ENCODE measurements around the gene TTLL10. TPM values are rescaled to one million over a fixed set of nuclear protein-coding genes. Genes with fewer than 3 reads are reported as not detected.

TTLL10 gene
- polyA plus RNA-seq, 1 donor from 2014 or later: not detected

- Histone ChIP-seq H3F3A (ENCODE audit: insufficient read depth, low read length, poor library complexity, severe bottlenecking) (no peaks in the 10 kb centered on the region), H3K9me2 (ENCODE audit: insufficient read depth, low read length) (no peaks in the 10 kb centered on the region), H3K9me3 (ENCODE audit: low read length) (no peaks in the 10 kb centered on the region), H3K27ac (ENCODE audit: low read length) (no peak overlapping the region), H4K20me1 (ENCODE audit: insufficient read depth) (no peaks in the 10 kb centered on the region), H3K36me3 (ENCODE audit: insufficient read depth, low read length) (no peaks in the 10 kb centered on the region), H3K4me3 (ENCODE audit: low read length) (no peak overlapping the region), H3K4me2 (ENCODE audit: low read length) (no peak overlapping the region), H3K27me3 (ENCODE audit: insufficient read depth, low read depth, low read length) (no peaks in the 10 kb centered on the region), H3K79me2 (replicated peaks; ENCODE audit: insufficient read depth, low read length) (no peaks in the 10 kb centered on the region), H2AFZ (ENCODE audit: low read depth, low read length) (no peak overlapping the region), H3K9ac (ENCODE audit: low read length) (no peak overlapping the region)
- no peak for TF ChIP-seq POLR2AphosphoS5 (IDR thresholded peaks at IDR 0.05)
- no peak for TF ChIP-seq RAD21 (conservative IDR thresholded peaks at IDR 0.05)
- TF ChIP-seq MXI1 (conservative IDR thresholded peaks at IDR 0.05; ENCODE audit: poor library complexity, severe bottlenecking): no peak
- TF ChIP-seq EP300 (conservative IDR thresholded peaks at IDR 0.05; ENCODE audit: poor library complexity, severe bottlenecking): no peak
Measured at GRCh38 chr1:1215881-1216605, 42.4 kb downstream of the TTLL10 start.

GRCh38 chr1:1216770-1217620 is 43.3 kb downstream of the TTLL10 start:
- Histone ChIP-seq H3K79me2 (replicated peaks; ENCODE audit: insufficient read depth, low read length) (no peaks in the 10 kb centered on the region), H3K9me2 (ENCODE audit: insufficient read depth, low read length) (no peaks in the 10 kb centered on the region), H3K9ac (ENCODE audit: low read length) (no peak overlapping the region), H2AFZ (ENCODE audit: low read depth, low read length) (no peak overlapping the region), H3K4me2 (ENCODE audit: low read length) (no peak overlapping the region), H4K20me1 (ENCODE audit: insufficient read depth) (no peaks in the 10 kb centered on the region), H3F3A (ENCODE audit: insufficient read depth, low read length, poor library complexity, severe bottlenecking) (no peaks in the 10 kb centered on the region), H3K4me3 (ENCODE audit: low read length) (no peak overlapping the region), H3K27ac (ENCODE audit: low read length) (no peak overlapping the region), H3K9me3 (ENCODE audit: low read length) (no peaks in the 10 kb centered on the region), H3K36me3 (ENCODE audit: insufficient read depth, low read length) (no peaks in the 10 kb centered on the region), H3K27me3 (ENCODE audit: insufficient read depth, low read depth, low read length) (no peaks in the 10 kb centered on the region)
- TF ChIP-seq CTCF (IDR thresholded peaks at IDR 0.05; ENCODE audit: poor library complexity, severe bottlenecking) (no peak), TAF1 (IDR thresholded peaks at IDR 0.05; ENCODE audit: low read depth) (no peak), RAD21 (conservative IDR thresholded peaks at IDR 0.05) (no peak), EP300 (conservative IDR thresholded peaks at IDR 0.05; ENCODE audit: poor library complexity, severe bottlenecking) (no peak), POLR2AphosphoS5 (IDR thresholded peaks at IDR 0.05) (no peak), REST (IDR thresholded peaks at IDR 0.05; ENCODE audit: borderline replicate concordance) (no peak), SMC3 (conservative IDR thresholded peaks at IDR 0.05; ENCODE audit: poor library complexity) (no peak), MXI1 (conservative IDR thresholded peaks at IDR 0.05; ENCODE audit: poor library complexity, severe bottlenecking) (no peak), EZH2 (IDR thresholded peaks at IDR 0.05; ENCODE audit: borderline replicate concordance, insufficient read depth, low read length, poor library complexity, severe bottlenecking) (no peak)
